GOT3 (cell line): Measurements from ENCODE around the gene GRIK2.

ENCODE experiments used
- DNase-seq: peaks from one replicate; lab custom pipeline; 2025; ENCODE audit warnings: mixed read lengths; lab: John Stamatoyannopoulos, UW

Gene GRIK2

GRCh38 chr6:101779051-101779844 lies 385.7 kb downstream of the GRIK2 start:
- DNase-seq, result no peak

DNA sequence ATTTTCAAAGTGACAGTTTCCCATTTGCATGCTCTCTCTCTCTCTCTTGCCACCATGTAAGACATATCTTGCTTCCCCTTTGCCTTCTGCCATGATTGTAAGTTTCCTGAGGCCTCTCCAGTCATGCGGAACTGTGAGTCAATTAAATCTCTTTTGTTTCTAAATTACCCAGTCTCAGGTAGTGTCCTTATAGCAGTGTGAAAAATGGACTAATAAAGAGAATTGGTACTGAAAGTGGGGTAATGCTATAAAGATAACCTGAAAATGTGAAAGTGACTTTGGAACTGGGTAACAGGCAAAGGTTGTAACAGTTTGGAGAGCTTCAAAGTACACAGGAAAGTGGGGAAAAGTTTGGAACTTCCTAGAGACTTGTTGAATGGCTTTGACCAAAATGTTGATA lies 389.8 kb downstream of the GRIK2 start:
- no peak for DNase-seq

GRCh38 chr6:101784094-101784493 lies 390.6 kb downstream of the GRIK2 start:
- DNase-seq, result no peak

DNA sequence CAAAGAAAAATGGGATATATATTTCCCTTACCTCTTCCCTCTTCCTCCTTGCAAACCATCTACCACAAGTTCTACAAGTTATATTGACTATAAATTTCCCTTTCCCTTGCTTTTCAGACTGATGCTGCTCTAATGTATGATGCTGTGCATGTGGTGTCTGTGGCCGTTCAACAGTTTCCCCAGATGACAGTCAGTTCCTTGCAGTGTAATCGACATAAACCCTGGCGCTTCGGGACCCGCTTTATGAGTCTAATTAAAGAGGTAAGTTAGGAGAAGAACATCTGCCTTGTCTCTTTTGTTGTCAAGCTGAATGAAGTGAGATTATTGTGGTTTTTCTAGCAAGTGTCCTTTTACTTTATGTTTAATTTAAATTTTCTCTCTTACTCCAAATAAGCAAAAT lies 406.0 kb downstream of the GRIK2 start:
- no peak for DNase-seq

GRCh38 chr6:101800598-101800997 lies 407.1 kb downstream of the GRIK2 start:
- DNase-seq, result no peak

- DNase-seq, result no peak
Observed at GRCh38 chr6:101803136-101803535, 409.6 kb downstream of the GRIK2 start.

GRCh38 chr6:101806241-101806640 lies 412.7 kb downstream of the GRIK2 start:
- no peak for DNase-seq

DNA sequence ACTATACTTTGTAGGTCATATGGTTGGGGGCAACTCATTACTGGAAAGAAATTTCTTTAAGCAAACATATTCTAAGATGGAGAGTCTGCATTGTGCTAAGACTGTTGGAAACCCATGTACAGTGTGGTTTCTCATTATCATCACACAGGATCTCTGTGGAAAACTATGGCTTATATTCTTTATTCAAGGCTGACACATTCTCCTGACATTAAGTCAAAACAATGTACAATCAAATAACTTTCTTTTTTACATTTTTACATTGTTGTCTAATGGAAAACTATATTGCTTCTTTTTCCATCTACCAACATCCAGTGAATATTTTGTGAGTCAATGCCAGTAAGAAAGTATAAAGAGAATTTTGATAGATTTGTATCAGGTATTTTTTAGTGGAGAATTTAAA lies 417.6 kb downstream of the GRIK2 start:
- DNase-seq, result no peak

- no peak for DNase-seq
Observed at GRCh38 chr6:101816716-101817115, 423.2 kb downstream of the GRIK2 start.

GRCh38 chr6:101818051-101818450 lies 424.5 kb downstream of the GRIK2 start:
- no peak for DNase-seq

- no peak for DNase-seq
Observed at GRCh38 chr6:101824551-101825345, 431.2 kb downstream of the GRIK2 start.

DNA sequence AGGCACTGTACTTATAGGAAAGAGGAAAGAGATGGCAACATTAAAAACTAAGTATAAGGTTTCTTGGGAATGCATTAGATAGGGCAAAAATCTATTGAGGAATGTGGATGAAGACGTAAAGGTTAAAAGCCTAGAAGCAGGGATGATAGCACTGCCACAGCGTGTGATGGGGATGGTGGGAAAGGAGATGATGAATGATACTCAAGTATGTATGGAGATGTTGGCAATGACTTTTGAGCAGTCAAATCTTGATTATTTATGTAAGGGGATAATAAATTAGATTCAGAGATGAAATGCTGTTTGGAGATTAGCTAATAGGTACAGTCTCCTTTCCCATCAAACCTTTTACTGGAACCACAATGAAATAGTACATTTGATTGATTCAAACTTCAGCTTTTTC lies 432.8 kb downstream of the GRIK2 start:
- DNase-seq, result no peak

DNA sequence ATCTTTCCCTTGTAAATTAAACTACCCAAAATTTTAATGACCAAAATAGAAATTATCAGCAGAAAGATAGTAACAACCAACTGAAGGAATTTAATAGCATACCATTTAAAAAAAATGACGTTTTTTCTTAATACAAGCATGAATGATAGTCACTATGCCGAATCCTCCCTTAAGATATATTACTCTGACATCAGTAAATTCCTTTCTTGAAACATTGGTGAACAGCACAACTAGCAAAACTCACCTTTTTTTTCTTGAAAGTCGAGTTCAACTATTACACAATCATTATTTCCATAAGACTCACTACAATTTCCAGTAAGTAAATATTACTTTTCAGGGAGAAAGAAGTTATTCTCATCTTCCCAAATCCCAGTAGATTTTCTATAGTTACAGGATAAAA lies 433.2 kb downstream of the GRIK2 start:
- DNase-seq, result no peak

DNA sequence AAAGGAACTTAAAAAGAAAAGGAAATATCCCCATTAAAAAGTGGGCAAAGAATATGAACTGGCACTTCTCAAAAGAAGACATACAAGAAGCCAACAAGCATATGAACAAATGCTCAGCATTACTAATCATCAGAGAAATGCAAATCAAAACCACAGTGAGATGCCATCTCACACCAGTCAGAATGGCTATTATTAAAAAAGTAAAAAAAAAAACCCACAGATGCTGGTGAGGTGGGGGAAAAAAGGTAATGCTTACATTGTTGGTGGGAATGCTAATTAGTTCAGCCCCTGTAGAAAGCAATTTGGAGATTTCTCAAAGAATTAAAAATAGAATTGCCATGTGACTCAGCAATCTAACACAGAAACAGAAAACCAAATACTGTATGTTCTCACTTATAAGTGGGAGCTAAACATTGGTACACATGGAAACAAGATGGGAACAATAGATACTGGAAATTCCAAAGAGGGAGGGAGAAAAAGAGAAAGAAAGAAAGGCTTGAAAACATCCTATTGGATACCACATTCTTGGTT lies 437.1 kb downstream of the GRIK2 start:
- DNase-seq, result no peak

GRCh38 chr6:101832371-101832770 lies 438.9 kb downstream of the GRIK2 start:
- DNase-seq, result no peak

DNA sequence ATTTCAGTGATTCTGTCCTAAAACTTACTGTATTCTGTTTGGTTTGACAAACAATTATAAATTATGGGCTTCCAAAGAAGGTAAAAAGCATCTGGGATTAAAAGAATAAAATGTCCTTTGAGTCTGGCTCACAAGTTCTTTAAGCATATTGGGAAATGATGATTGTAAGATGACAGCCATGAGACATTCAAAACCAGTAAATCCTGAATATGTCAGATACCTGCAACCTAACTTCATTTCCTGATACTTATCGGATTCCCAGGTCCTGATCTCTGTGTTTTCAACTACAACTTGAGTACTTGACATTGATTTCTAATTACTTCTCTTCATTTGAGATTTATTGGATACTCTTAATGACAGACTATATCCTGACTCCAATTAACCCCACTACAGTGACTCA lies 446.6 kb downstream of the GRIK2 start:
- DNase-seq, result no peak

DNA sequence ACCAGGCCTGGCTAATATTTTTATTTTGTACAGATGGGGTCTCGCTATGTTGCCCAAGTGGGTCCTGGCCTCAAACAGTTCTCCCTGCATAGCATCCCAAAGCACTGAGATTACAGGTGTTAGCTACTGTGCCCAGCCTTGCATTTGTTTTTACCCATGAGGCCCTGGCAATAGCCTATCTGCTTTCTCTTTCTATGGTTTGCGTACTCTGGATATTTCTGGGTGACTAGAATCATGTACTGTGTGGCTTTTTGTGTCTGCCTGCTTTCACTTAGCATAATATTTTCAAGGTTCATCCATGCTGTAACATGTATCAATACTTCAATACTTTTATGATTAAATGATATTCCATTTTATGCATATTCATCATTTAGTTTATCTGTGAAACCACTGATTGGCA lies 451.7 kb downstream of the GRIK2 start:
- DNase-seq, result no peak

DNA sequence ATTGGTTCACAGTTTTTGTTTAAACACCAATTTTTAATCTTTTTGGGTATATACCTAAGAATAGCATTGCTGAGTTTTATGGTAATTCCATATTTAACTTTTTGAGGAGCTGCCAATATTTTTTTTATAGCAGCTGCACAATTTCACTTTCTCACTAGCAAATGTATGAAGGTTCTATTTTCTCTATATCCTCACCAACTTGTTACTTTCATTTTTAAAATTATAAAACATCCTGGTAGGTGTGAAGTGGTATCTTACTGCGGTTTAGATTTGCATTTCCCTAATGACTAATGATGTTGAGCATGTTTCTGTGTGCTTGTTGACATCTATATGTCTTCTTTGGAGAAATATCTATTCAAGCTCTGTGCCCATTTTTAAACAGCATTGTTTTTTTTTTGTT lies 452.1 kb downstream of the GRIK2 start:
- no peak for DNase-seq

DNA sequence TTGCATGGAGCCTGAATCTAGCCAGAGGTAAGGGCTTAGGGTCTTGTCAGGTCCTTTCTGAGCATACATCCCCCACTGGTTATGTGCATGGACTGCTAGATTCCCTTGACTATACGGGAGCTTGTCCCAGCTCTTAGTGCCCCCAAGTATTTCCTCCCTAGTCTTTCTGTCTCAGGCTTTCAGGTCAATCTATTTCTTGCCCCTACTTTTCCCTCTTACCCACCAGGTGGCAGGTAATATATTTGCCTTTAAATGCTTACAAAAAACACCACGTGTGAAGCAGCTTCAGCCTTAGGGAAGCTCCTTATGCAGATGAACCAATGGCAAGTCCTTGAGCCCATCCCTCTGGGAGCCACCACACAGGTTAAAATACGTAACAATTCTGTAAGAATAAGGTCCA lies 454.2 kb downstream of the GRIK2 start:
- DNase-seq, result no peak

DNA sequence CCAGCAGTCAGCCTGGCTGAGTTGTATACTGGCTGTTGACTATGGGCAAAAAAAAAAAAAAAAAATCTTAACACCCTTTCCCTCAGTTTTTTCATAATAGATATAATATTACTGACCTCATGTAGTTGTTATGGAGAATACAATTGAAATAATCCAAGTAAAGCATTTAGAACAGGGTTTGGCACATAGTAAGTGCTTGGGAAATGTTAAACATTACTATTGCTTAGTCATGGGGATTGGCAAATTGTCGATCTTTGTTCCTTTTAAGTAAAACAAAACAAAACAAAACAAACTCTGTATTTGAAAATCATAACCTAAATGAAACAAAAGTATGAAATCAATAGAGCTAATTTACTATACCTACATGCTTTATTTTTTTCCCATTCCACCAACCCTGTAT lies 458.4 kb downstream of the GRIK2 start:
- no peak for DNase-seq

DNA sequence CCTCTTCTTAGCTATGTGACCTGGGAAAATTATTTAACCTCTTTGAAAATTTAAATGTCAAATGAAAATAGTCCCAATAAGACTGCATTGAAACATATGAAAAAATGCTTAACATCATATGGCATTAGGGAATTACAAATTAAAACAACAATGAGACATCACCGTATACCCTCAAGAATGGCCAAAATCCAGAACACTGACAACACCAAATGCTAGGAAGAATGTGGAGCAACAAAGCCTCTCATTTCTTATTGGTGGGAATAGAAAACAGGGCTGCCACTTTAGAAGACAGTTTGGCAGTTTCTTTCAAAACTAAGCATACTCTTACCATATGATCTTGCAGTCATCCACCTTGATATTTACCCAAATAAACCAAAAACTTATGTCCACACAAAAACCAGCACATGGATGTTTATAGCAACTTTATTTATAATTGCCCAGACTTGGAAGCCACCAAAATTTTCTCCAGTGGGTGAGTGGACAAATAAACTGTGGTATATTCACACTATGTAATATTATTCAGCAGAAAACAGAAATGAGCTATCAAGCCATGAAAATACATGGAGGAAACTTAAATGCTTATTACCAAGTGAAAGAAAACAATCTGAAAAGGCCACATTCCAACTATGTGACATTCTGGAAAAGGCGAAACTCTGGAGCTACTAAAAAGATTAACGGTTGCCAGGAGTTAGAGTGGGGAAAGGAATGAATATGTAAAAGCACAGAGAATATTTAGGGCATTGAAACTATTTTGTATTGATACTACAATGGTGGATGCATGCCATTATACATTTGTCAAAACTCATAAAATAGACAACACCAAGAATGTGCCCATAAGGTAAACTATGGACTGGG lies 459.9 kb downstream of the GRIK2 start:
- DNase-seq, result no peak

DNA sequence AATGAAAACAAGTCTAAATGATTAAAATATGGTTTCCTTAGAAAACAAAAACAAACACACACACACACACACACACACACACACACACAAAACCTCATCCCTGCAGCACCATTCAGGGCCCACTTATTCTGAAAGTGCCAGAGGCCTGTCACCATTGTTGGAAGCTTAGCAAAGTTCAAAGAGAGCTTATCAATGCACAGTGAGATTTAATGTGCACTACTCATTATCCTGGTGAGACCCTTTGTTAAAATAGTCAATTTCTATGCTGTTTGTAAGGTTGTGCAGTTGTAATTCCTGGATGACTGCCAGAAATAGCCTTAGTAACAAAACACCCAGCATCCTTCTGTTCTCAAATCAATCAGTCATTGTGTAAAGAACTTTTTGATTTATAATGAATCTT lies 482.9 kb downstream of the GRIK2 start:
- no peak for DNase-seq
